Endothelial cell of umbilical vein (primary cell): Measurements from ENCODE around the gene CNTNAP2. TPM values are rescaled to one million over a fixed set of nuclear protein-coding genes. Genes with fewer than 3 reads are reported as not detected.

ENCODE experiments used
- BruUV-seq: library from RNA; stranded (reverse); fragments of 400-500 nt; replicated peaks from 2 replicates; lab custom pipeline; 2021; lab: Mats Ljungman, UMichigan
- CTCF ChIA-PET: fragments of 300-600, 350-600 bp; sonication (Branson Sonifier 250); formaldehyde crosslinking; loops from one replicate; lab custom pipeline; 2021; ENCODE audit warnings: antibody characterized with exemption, inconsistent platforms; lab: Charles Lee
- POLR2A ChIA-PET: fragments of 300-600, 350-600 bp; sonication (Branson Sonifier 250); formaldehyde crosslinking; loops from one replicate; lab custom pipeline; 2021; ENCODE audit warnings: antibody characterized with exemption, inconsistent platforms; lab: Charles Lee
- DNase-seq: peaks from one replicate; pipeline ENCODE4 v3.0.0-alpha.2; 2011; ENCODE audit warnings: low read depth, low spot score
- FAIRE-seq: peaks from 2 replicates; lab custom pipeline; 2011; peaks lifted over from hg19 to GRCh38; lab: Jason Lieb, UNC
- H2AFZ ChIP-seq: 2 replicates; pipeline ENCODE4 v1.6.0; 2012; ENCODE audit warnings: low read depth, low read length, control low read depth, inconsistent platforms
- H3K27ac ChIP-seq: 2 replicates; pipeline ENCODE4 v1.5.1; 2011; ENCODE audit warnings: low read depth, mild to moderate bottlenecking, control low read depth, low read length, moderate library complexity; ENCODE audit not compliant: insufficient read depth
- H3K27me3 ChIP-seq, 2 experiments: 2 replicates each; pipeline versions ENCODE4 v1.6.0 to v1.6.1; 2011; ENCODE audit warnings: low read length in 2 of 2, mixed read lengths in 1 of 2; ENCODE audit not compliant: control insufficient read depth in 2 of 2, insufficient read depth in 2 of 2
- H3K36me3 ChIP-seq, 2 experiments: 2 replicates in 1 of 2; 3 replicates in 1 of 2; pipeline ENCODE4 v1.5.1; 2011; ENCODE audit warnings: low read length in 2 of 2, mild to moderate bottlenecking in 1 of 2, moderate library complexity in 1 of 2; ENCODE audit not compliant: control insufficient read depth in 2 of 2, insufficient read depth in 2 of 2; ENCODE audit errors: extremely low read depth in 1 of 2
- H3K4me1 ChIP-seq: 3 replicates; pipeline ENCODE4 v1.5.1; 2011; ENCODE audit warnings: mild to moderate bottlenecking, low read length; ENCODE audit not compliant: control insufficient read depth, insufficient read depth; ENCODE audit errors: extremely low read depth
- H3K4me2 ChIP-seq: 2 replicates; pipeline ENCODE4 v1.6.1; 2011; ENCODE audit warnings: low read length, control low read depth, mixed read lengths; ENCODE audit not compliant: insufficient read depth
- H3K4me3 ChIP-seq, 3 experiments: fragments of 200-600 bp in 1 of 3; sonication (generic), shearing (Covaris generic) in 1 of 3; replicated peaks in 1 of 3; 2 replicates each; pipeline ENCODE4 v1.5.1; 2011 to 2016; ENCODE audit warnings: control low read depth in 3 of 3, low read length in 3 of 3, mild to moderate bottlenecking in 2 of 3, inconsistent platforms in 1 of 3, low read depth in 1 of 3, moderate library complexity in 1 of 3; ENCODE audit not compliant: insufficient read depth in 1 of 3
- H3K79me2 ChIP-seq: 2 replicates; pipeline ENCODE4 v1.6.0; 2012; ENCODE audit warnings: low read length, inconsistent platforms; ENCODE audit not compliant: control insufficient read depth, insufficient read depth
- H3K9ac ChIP-seq: replicated peaks from 2 replicates; pipeline ENCODE3; 2011; ENCODE audit warnings: low read length, control low read depth; ENCODE audit not compliant: insufficient read depth; ENCODE audit errors: extremely low read depth
- H3K9me1 ChIP-seq: replicated peaks from 3 replicates; pipeline ENCODE4 v1.6.0; 2011; ENCODE audit warnings: mild to moderate bottlenecking, low read length; ENCODE audit not compliant: control insufficient read depth, insufficient read depth; ENCODE audit errors: extremely low read depth
- H3K9me3 ChIP-seq: replicated peaks from 2 replicates; pipeline ENCODE4 v1.5.1; 2012; ENCODE audit warnings: low read length, inconsistent platforms; ENCODE audit not compliant: control insufficient read depth, insufficient read depth
- H4K20me1 ChIP-seq: replicated peaks from 2 replicates; pipeline ENCODE3; 2011; ENCODE audit warnings: mild to moderate bottlenecking, low read length; ENCODE audit not compliant: control insufficient read depth, insufficient read depth; ENCODE audit errors: extremely low read depth
- EZH2 ChIP-seq: IDR thresholded peaks from 2 replicates; pipeline ENCODE4 v1.6.1; 2012; ENCODE audit warnings: borderline replicate concordance, low read depth, mild to moderate bottlenecking, moderate library complexity, low read length, inconsistent platforms; ENCODE audit not compliant: severe bottlenecking
- FOS ChIP-seq: IDR thresholded peaks from 2 replicates; pipeline ENCODE4 v1.6.1; 2011; ENCODE audit warnings: mild to moderate bottlenecking, low read length, moderate library complexity, borderline replicate concordance; ENCODE audit not compliant: insufficient read depth
- GATA2 ChIP-seq: IDR thresholded peaks from 2 replicates; pipeline ENCODE4 v1.7.0; 2011; ENCODE audit warnings: low read depth, mild to moderate bottlenecking, moderate library complexity, mixed read lengths, low read length; ENCODE audit not compliant: insufficient read length, insufficient read depth
- JUN ChIP-seq: IDR thresholded peaks from 2 replicates; pipeline ENCODE4 v1.6.1; 2011; ENCODE audit warnings: borderline replicate concordance, low read depth; ENCODE audit not compliant: insufficient read length, insufficient read depth
- MYC ChIP-seq: IDR thresholded peaks from one replicate; pipeline ENCODE4 v1.6.1; 2011; ENCODE audit warnings: mild to moderate bottlenecking, low read depth, low read length
- POLR2A ChIP-seq: IDR thresholded peaks from 2 replicates; pipeline ENCODE4 v1.6.1; 2012; ENCODE audit warnings: low read depth, mild to moderate bottlenecking, control low read depth, low read length
- POLR2AphosphoS5 ChIP-seq: IDR thresholded peaks from 2 replicates; pipeline ENCODE4 v1.6.1; 2012; ENCODE audit warnings: low read depth, mild to moderate bottlenecking, control low read depth, low read length, moderate library complexity; ENCODE audit not compliant: insufficient read depth
- dilution Hi-C: fragments of 300-500 bp; cut with MboI; formaldehyde crosslinking; loops from one replicate; pipeline ENCODE4 v1.15.0; 2019; ENCODE audit warnings: low sequenced_read_pairs; ENCODE audit not compliant: extremely low pct_ligation_motif_present
- intact Hi-C: fragments of 100-400 bp; cut with micrococcal nuclease; formaldehyde crosslinking; loops from one replicate; pipeline ENCODE4 v1.10.0; 2022
- polyA plus RNA-seq, 4 experiments: library from polyadenylated mRNA; depleted of rRNA in 3 of 4; stranded (reverse) in 3 of 4; unstranded in 1 of 4; fragments of >200 nt; gene quantifications; 2 replicates each; pipeline versions ENCODE4 v1.2.1 to v1.2.3, GENCODE V29; 2011 to 2012; ENCODE audit warnings: missing spikeins in 1 of 4
- total RNA-seq: library from RNA; stranded (reverse); gene quantifications from 2 replicates; pipeline ENCODE4 v1.2.3, GENCODE V29; 2021
- TF ChIP-seq, protein P1 (sequence below): IDR thresholded peaks from 2 replicates; pipeline ENCODE4 v1.6.1; 2011; ENCODE audit not compliant: insufficient read depth, insufficient read length
- TF ChIP-seq, protein P2 (sequence below), 2 donors: IDR thresholded peaks; 1 replicate in 1 of 2; 2 replicates in 1 of 2; pipeline ENCODE4 v1.5.1; 2011; ENCODE audit warnings: low read length in 2 of 2, mild to moderate bottlenecking in 2 of 2, moderate library complexity in 2 of 2, control low read depth in 1 of 2, inconsistent platforms in 1 of 2, low read depth in 1 of 2; ENCODE audit not compliant: insufficient read depth in 1 of 2; ENCODE audit errors: extremely low read depth in 1 of 2

Gene CNTNAP2
- total and polyA plus RNA-seq, 2 donors (not counting 3 experiments of a cell fraction or from before 2014, with no cell fraction given) = not detected

DNA sequence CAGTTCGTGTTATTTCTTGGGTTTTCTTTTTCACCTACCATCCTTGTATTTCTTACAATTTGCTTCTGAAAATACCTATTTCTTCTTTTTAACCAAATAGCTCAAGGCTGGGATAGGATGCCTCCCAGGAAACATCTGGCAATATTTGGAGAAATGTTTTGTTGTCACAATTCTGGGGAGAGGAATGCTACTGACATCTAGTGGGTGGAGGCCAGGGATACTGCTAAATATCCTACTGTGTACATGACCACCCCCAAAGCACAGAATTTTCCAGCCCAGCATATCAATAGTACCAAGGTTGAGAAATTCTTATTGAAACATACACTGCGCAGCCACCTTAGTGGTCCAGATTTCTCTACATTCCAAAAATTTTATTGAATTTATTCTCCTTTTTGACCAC, 55.5 kb downstream of the CNTNAP2 start:
- no peak for FAIRE-seq
- Histone ChIP-seq H4K20me1 (no peaks in the 10 kb centered on the region), H3K27me3 (no peaks in the 10 kb centered on the region), H3K4me3 (no peak overlapping the region), H3K4me1 (no peaks in the 10 kb centered on the region), H3K9ac (no peak overlapping the region), H3K79me2 (no peaks in the 10 kb centered on the region), H3K9me3 (no peaks in the 10 kb centered on the region), H3K27ac (no peak overlapping the region), H2AFZ (no peak overlapping the region), H3K4me2 (no peak overlapping the region), H3K36me3 (no peaks in the 10 kb centered on the region), H3K9me1 (no peaks in the 10 kb centered on the region)
- no peak for TF ChIP-seq EZH2
- TF ChIP-seq, protein P1, sequence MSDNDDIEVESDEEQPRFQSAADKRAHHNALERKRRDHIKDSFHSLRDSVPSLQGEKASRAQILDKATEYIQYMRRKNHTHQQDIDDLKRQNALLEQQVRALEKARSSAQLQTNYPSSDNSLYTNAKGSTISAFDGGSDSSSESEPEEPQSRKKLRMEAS = no peak
- TF ChIP-seq POLR2A = no peak
- TF ChIP-seq GATA2 = no peak
- TF ChIP-seq, protein P2, sequence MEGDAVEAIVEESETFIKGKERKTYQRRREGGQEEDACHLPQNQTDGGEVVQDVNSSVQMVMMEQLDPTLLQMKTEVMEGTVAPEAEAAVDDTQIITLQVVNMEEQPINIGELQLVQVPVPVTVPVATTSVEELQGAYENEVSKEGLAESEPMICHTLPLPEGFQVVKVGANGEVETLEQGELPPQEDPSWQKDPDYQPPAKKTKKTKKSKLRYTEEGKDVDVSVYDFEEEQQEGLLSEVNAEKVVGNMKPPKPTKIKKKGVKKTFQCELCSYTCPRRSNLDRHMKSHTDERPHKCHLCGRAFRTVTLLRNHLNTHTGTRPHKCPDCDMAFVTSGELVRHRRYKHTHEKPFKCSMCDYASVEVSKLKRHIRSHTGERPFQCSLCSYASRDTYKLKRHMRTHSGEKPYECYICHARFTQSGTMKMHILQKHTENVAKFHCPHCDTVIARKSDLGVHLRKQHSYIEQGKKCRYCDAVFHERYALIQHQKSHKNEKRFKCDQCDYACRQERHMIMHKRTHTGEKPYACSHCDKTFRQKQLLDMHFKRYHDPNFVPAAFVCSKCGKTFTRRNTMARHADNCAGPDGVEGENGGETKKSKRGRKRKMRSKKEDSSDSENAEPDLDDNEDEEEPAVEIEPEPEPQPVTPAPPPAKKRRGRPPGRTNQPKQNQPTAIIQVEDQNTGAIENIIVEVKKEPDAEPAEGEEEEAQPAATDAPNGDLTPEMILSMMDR (IDR thresholded peaks at IDR 0.05; ENCODE audit: extremely low read depth in 1 of 2, insufficient read depth in 1 of 2, low read depth in 1 of 2, low read length in 2 of 2) = no peak
- no peak for TF ChIP-seq MYC
- TF ChIP-seq JUN = no peak
- TF ChIP-seq POLR2AphosphoS5 = no peak
- no peak for TF ChIP-seq FOS
- BruUV-seq = no TSS peak
- POLR2A ChIA-PET = no interaction called here
- CTCF ChIA-PET = no interaction called here
- intact Hi-C loops (no loop called here), dilution Hi-C loops (no loop called here)
- no peak for DNase-seq
